HL-60 (cell line): ENCODE data around the gene GIMAP5.

ENCODE experiments used
- GABPA ChIP-seq: IDR thresholded peaks from 2 replicates; pipeline ENCODE4 v1.6.1; 2012; ENCODE audit warnings: low read depth
- POLR2AphosphoS5 ChIP-seq: IDR thresholded peaks from 2 replicates; pipeline ENCODE4 v1.6.1; 2012; ENCODE audit warnings: low read depth
- REST ChIP-seq: IDR thresholded peaks from 2 replicates; pipeline ENCODE4 v1.6.1; 2012; ENCODE audit warnings: low read depth; ENCODE audit not compliant: insufficient replicate concordance
- SPI1 ChIP-seq: IDR thresholded peaks from 2 replicates; pipeline ENCODE4 v1.6.1; 2012; ENCODE audit warnings: low read depth, mild to moderate bottlenecking, borderline replicate concordance
- TF ChIP-seq, protein P1 (sequence below): IDR thresholded peaks from one replicate; pipeline ENCODE4 v1.5.1; 2011; ENCODE audit warnings: low read length, control low read depth, inconsistent platforms; ENCODE audit not compliant: insufficient read depth

DNA sequence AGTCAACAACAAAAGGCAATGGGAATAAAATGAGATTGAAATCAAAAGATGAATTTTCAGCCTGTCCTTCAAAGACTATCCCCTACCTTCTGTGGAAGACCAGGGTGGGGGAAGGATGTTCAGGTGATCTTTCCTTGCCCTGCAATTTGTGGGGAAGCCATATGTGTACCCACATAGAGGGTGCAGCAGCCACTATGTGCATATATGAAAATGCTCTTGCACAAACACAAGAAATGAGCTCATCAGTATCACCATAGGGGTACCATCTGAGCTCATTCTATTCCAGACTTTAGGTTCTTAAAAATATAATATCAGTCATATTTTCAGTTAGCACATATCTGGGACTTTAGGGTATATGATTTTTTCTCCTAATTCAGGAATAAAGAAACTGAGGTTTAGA, 17.7 kb downstream of the GIMAP5 start:
- TF ChIP-seq, protein P1, sequence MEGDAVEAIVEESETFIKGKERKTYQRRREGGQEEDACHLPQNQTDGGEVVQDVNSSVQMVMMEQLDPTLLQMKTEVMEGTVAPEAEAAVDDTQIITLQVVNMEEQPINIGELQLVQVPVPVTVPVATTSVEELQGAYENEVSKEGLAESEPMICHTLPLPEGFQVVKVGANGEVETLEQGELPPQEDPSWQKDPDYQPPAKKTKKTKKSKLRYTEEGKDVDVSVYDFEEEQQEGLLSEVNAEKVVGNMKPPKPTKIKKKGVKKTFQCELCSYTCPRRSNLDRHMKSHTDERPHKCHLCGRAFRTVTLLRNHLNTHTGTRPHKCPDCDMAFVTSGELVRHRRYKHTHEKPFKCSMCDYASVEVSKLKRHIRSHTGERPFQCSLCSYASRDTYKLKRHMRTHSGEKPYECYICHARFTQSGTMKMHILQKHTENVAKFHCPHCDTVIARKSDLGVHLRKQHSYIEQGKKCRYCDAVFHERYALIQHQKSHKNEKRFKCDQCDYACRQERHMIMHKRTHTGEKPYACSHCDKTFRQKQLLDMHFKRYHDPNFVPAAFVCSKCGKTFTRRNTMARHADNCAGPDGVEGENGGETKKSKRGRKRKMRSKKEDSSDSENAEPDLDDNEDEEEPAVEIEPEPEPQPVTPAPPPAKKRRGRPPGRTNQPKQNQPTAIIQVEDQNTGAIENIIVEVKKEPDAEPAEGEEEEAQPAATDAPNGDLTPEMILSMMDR = no peak
- no peak for TF ChIP-seq POLR2AphosphoS5
- no peak for TF ChIP-seq SPI1
- no peak for TF ChIP-seq REST
- no peak for TF ChIP-seq GABPA
